ENCODE measurements around the gene RAB43.

Gene RAB43

GRCh38 chr3:129063091-129063640 lies 58.4 kb downstream of the RAB43 start:
- DNase-seq (ENCODE audit: low spot score) (no peak), ATAC-seq (ENCODE audit: low read depth) (no peak)
- H3K27ac ChIP-seq (ENCODE audit: poor library complexity, severe bottlenecking) = no peak overlapping the region
- no peak for TF ChIP-seq CTCF (IDR thresholded peaks at IDR 0.05; ENCODE audit: poor library complexity, severe bottlenecking)
- no peaks in the 10 kb centered on the region for H3K27me3 ChIP-seq (ENCODE audit: insufficient read depth, poor library complexity, severe bottlenecking)
- H3K9me3 ChIP-seq (ENCODE audit: severe bottlenecking) = no peaks in the 10 kb centered on the region
- no peaks in the 10 kb centered on the region for H3K4me1 ChIP-seq (ENCODE audit: insufficient read depth, poor library complexity, severe bottlenecking)
- no peak overlapping the region for H3K4me3 ChIP-seq (ENCODE audit: severe bottlenecking)
- no peaks in the 10 kb centered on the region for H3K36me3 ChIP-seq (ENCODE audit: low read depth)

GRCh38 chr3:129061888-129062834 lies 59.4 kb downstream of the RAB43 start:
- no peak for TF ChIP-seq CTCF (IDR thresholded peaks at IDR 0.05; ENCODE audit: poor library complexity, severe bottlenecking)
- Histone ChIP-seq H3K4me3 (ENCODE audit: severe bottlenecking) (no peak overlapping the region), H3K4me1 (ENCODE audit: insufficient read depth, poor library complexity, severe bottlenecking) (no peaks in the 10 kb centered on the region)

GRCh38 chr3:129061023-129061887 lies 60.3 kb downstream of the RAB43 start:
- H3K27ac ChIP-seq (ENCODE audit: poor library complexity, severe bottlenecking) = no peak overlapping the region
- ATAC-seq (ENCODE audit: low read depth) = no peak
- no peaks in the 10 kb centered on the region for H3K36me3 ChIP-seq (ENCODE audit: low read depth)
- no peaks in the 10 kb centered on the region for H3K9me3 ChIP-seq (ENCODE audit: severe bottlenecking)
- DNase-seq (ENCODE audit: low spot score) = no peak
- no peaks in the 10 kb centered on the region for H3K27me3 ChIP-seq (ENCODE audit: insufficient read depth, poor library complexity, severe bottlenecking)
- no peak for TF ChIP-seq CTCF (IDR thresholded peaks at IDR 0.05; ENCODE audit: poor library complexity, severe bottlenecking)
- H3K4me3 ChIP-seq (ENCODE audit: severe bottlenecking) = no peak overlapping the region
- no peaks in the 10 kb centered on the region for H3K4me1 ChIP-seq (ENCODE audit: insufficient read depth, poor library complexity, severe bottlenecking)

More at GRCh38 chr3:129061888-129062834, 59.4 kb downstream of the RAB43 start:
- Histone ChIP-seq H3K9me3 (ENCODE audit: severe bottlenecking) (no peaks in the 10 kb centered on the region), H3K27me3 (ENCODE audit: insufficient read depth, poor library complexity, severe bottlenecking) (no peaks in the 10 kb centered on the region), H3K36me3 (ENCODE audit: low read depth) (no peaks in the 10 kb centered on the region), H3K27ac (ENCODE audit: poor library complexity, severe bottlenecking) (no peak overlapping the region)
- DNase-seq (ENCODE audit: low spot score) (no peak), ATAC-seq (ENCODE audit: low read depth) (no peak)

- Histone ChIP-seq H3K27ac (ENCODE audit: poor library complexity, severe bottlenecking) (no peak within 1 kb of the TSS), H3K4me1 (ENCODE audit: insufficient read depth, poor library complexity, severe bottlenecking) (no peaks in the 10 kb centered on the region), H3K9me3 (ENCODE audit: severe bottlenecking) (no peaks in the 10 kb centered on the region), H3K36me3 (ENCODE audit: low read depth) (no peaks in the 10 kb centered on the region), H3K4me3 (ENCODE audit: severe bottlenecking) (no peak within 1 kb of the TSS), H3K27me3 (ENCODE audit: insufficient read depth, poor library complexity, severe bottlenecking) (no peaks in the 10 kb centered on the region)
- TF ChIP-seq CTCF (IDR thresholded peaks at IDR 0.05; ENCODE audit: poor library complexity, severe bottlenecking) = no peak
- ATAC-seq (ENCODE audit: low read depth) (no peak), DNase-seq (ENCODE audit: low spot score) (no peak)
Observed at GRCh38 chr3:129060276-129061022, 61.2 kb downstream of the RAB43 start, which contains the start of gene GP9. GP9 (plus strand) TSS chr3:129060779; CDS start chr3:129061740, 961 bp downstream.
